Measurements from ENCODE around the gene CPXM2. TPM values are rescaled to one million over a fixed set of nuclear protein-coding genes. Genes with fewer than 3 reads are reported as not detected.

CPXM2 gene
- total RNA-seq, 1 experiment from 2014 or later: not detected

DNA sequence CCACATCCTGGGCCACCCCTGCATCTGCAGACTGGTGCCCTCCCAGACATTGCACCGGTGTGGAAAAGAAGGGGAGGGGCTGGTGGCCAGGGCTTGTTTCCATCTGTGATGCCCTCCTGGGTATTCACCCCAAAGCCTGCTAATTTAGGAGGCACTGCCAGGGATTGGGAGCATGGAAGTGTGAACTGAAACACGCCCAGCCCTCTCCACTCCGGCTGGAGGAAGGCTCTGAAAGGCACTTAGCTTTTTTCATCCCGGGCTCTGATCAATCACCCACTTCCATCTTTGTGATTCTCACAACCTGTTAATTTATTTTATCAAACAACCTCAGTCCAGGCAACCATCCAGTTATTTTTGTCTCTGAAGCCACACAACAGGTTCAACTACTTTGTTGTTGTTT, 20.9 kb upstream of the CPXM2 start:
- Histone ChIP-seq H3K4me1 (ENCODE audit: control insufficient read depth, insufficient read depth, low read length) (no peaks in the 10 kb centered on the region), H3K36me3 (ENCODE audit: control insufficient read depth, insufficient read depth, low read length) (no peaks in the 10 kb centered on the region), H3K9me3 (ENCODE audit: control insufficient read depth, insufficient read depth, low read depth, low read length) (no peaks in the 10 kb centered on the region), H3K27ac (ENCODE audit: low read length) (no peak overlapping the region), H3K4me3 (ENCODE audit: low read depth in 2 of 2, low read length in 2 of 2) (no peak overlapping the region), H3K27me3 (ENCODE audit: control insufficient read depth, insufficient read depth, low read length) (peaks cover 18% of the 10 kb centered on the region; the same call in 1 of the 2 replicates)
- ChIA-PET POLR2A (interaction anchor here (0.6 kb wide), 1 partner anchor 462 kb away, joined by 7 read pairs; no protein-coding TSS in a partner anchor), CTCF (no interaction called here)
- DNase-seq (ENCODE audit: low read depth, low spot score) (no peak), ATAC-seq (no peak)
- TF ChIP-seq, protein P1, sequence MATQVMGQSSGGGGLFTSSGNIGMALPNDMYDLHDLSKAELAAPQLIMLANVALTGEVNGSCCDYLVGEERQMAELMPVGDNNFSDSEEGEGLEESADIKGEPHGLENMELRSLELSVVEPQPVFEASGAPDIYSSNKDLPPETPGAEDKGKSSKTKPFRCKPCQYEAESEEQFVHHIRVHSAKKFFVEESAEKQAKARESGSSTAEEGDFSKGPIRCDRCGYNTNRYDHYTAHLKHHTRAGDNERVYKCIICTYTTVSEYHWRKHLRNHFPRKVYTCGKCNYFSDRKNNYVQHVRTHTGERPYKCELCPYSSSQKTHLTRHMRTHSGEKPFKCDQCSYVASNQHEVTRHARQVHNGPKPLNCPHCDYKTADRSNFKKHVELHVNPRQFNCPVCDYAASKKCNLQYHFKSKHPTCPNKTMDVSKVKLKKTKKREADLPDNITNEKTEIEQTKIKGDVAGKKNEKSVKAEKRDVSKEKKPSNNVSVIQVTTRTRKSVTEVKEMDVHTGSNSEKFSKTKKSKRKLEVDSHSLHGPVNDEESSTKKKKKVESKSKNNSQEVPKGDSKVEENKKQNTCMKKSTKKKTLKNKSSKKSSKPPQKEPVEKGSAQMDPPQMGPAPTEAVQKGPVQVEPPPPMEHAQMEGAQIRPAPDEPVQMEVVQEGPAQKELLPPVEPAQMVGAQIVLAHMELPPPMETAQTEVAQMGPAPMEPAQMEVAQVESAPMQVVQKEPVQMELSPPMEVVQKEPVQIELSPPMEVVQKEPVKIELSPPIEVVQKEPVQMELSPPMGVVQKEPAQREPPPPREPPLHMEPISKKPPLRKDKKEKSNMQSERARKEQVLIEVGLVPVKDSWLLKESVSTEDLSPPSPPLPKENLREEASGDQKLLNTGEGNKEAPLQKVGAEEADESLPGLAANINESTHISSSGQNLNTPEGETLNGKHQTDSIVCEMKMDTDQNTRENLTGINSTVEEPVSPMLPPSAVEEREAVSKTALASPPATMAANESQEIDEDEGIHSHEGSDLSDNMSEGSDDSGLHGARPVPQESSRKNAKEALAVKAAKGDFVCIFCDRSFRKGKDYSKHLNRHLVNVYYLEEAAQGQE (IDR thresholded peaks at IDR 0.05; ENCODE audit: insufficient read depth in 1 of 2, low read depth in 2 of 2, low read length in 1 of 2): no peak
- TF ChIP-seq, protein P2, sequence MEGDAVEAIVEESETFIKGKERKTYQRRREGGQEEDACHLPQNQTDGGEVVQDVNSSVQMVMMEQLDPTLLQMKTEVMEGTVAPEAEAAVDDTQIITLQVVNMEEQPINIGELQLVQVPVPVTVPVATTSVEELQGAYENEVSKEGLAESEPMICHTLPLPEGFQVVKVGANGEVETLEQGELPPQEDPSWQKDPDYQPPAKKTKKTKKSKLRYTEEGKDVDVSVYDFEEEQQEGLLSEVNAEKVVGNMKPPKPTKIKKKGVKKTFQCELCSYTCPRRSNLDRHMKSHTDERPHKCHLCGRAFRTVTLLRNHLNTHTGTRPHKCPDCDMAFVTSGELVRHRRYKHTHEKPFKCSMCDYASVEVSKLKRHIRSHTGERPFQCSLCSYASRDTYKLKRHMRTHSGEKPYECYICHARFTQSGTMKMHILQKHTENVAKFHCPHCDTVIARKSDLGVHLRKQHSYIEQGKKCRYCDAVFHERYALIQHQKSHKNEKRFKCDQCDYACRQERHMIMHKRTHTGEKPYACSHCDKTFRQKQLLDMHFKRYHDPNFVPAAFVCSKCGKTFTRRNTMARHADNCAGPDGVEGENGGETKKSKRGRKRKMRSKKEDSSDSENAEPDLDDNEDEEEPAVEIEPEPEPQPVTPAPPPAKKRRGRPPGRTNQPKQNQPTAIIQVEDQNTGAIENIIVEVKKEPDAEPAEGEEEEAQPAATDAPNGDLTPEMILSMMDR (IDR thresholded peaks at IDR 0.05): no peak
- TF ChIP-seq SIN3A (IDR thresholded peaks at IDR 0.05; ENCODE audit: borderline replicate concordance, insufficient read depth, low read depth, low read length) (no peak), POLR2AphosphoS5 (IDR thresholded peaks at IDR 0.05; ENCODE audit: low read depth, low read length) (no peak), TCF7L2 (IDR thresholded peaks at IDR 0.05; ENCODE audit: low read depth, low read length) (no peak)
- in situ Hi-C loops (cut with HindIII; ENCODE audit: low pct_unique_long_range_greater_than_20kb, low sequenced_read_pairs) (no loop called here), intact Hi-C loops (cut with micrococcal nuclease; ENCODE audit: unreplicated experiment) (no loop called here)
- no TSS peak for BruUV-seq (replicated peaks)

DNA sequence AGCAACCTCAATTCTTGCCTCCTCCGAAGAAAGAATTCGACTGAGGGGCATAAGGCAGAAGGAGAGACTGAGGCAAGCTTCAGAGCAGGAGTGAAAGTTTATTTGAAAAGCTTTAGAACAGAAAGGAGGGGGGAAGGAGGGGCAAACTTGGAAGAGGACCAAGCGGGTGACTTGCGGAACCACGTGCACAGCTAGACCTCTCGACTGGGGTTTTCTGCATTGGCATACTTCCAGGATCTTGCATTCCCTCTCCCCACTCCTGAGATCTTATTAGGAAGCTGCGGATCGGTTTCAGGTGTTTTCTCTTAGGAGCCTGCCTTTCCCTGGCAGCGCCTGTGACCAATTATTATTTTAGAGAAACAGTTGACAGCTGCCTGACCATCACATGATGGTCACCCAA, 20.3 kb upstream of the CPXM2 start:
- no peaks in the 10 kb centered on the region for H3K9me3 ChIP-seq (ENCODE audit: control insufficient read depth, insufficient read depth, low read depth, low read length)
- DNase-seq (ENCODE audit: low read depth, low spot score) (no peak), ATAC-seq (no peak)
- no peaks in the 10 kb centered on the region for H3K36me3 ChIP-seq (ENCODE audit: control insufficient read depth, insufficient read depth, low read length)
- no peak overlapping the region for H3K4me3 ChIP-seq (ENCODE audit: low read depth in 2 of 2, low read length in 2 of 2)
- ChIA-PET POLR2A (interaction anchor here (0.6 kb wide), 1 partner anchor 462 kb away, joined by 7 read pairs; no protein-coding TSS in a partner anchor), CTCF (no interaction called here)
- intact Hi-C loops (cut with micrococcal nuclease; ENCODE audit: unreplicated experiment): no loop called here
- peaks cover 18% of the 10 kb centered on the region for H3K27me3 ChIP-seq (ENCODE audit: control insufficient read depth, insufficient read depth, low read length)
- no TSS peak for BruUV-seq (replicated peaks)
- no peaks in the 10 kb centered on the region for H3K4me1 ChIP-seq (ENCODE audit: control insufficient read depth, insufficient read depth, low read length)
- in situ Hi-C loops (cut with HindIII; ENCODE audit: low pct_unique_long_range_greater_than_20kb, low sequenced_read_pairs): no loop called here
- TF ChIP-seq POLR2AphosphoS5 (IDR thresholded peaks at IDR 0.05; ENCODE audit: low read depth, low read length) (no peak), SIN3A (IDR thresholded peaks at IDR 0.05; ENCODE audit: borderline replicate concordance, insufficient read depth, low read depth, low read length) (no peak), TCF7L2 (IDR thresholded peaks at IDR 0.05; ENCODE audit: low read depth, low read length) (no peak)
- TF ChIP-seq, protein P2 (IDR thresholded peaks at IDR 0.05): no peak
- TF ChIP-seq, protein P1 (IDR thresholded peaks at IDR 0.05; ENCODE audit: insufficient read depth in 1 of 2, low read depth in 2 of 2, low read length in 1 of 2): no peak
- H3K27ac ChIP-seq (ENCODE audit: low read length): no peak overlapping the region

All from Panc1 (cell line).